Stimulated activated CD8-positive, alpha-beta memory T cell treated with anti-CD3 and anti-CD28 coated beads, Interleukin-4, amount 100 ng/mL, for 48 hours (primary cell): Measurements from ENCODE around the gene ADCK1.
"Not testable (repeated sequence)": the region's sequence is repeated elsewhere in the genome, so short reads cannot be mapped to it uniquely, and the experiment has no call there.

Experiments used
- DNase-seq: peaks from one replicate; pipeline ENCODE4 v3.0.0-alpha.2; 2020

ADCK1 gene

GRCh38 chr14:77903937-77904617 lies 104.2 kb downstream of the ADCK1 start:
- no peak for DNase-seq

GRCh38 chr14:77906446-77906845 lies 106.5 kb downstream of the ADCK1 start:
- no peak for DNase-seq

GRCh38 chr14:77908847-77909246 lies 108.9 kb downstream of the ADCK1 start:
- no peak for DNase-seq

- no peak for DNase-seq
Observed at GRCh38 chr14:77909911-77910310, 110.0 kb downstream of the ADCK1 start.

GRCh38 chr14:77910506-77910905 lies 110.6 kb downstream of the ADCK1 start:
- DNase-seq: no peak

GRCh38 chr14:77911356-77911755 lies 111.4 kb downstream of the ADCK1 start:
- DNase-seq: no peak

GRCh38 chr14:77912754-77913556 lies 113.0 kb downstream of the ADCK1 start:
- no peak for DNase-seq

- no peak for DNase-seq
Observed at GRCh38 chr14:77914073-77914721, 114.3 kb downstream of the ADCK1 start.

GRCh38 chr14:77915390-77915789 lies 115.5 kb downstream of the ADCK1 start:
- DNase-seq: not testable (repeated sequence)

- DNase-seq: no peak
Observed at GRCh38 chr14:77917491-77918201, 117.7 kb downstream of the ADCK1 start.

GRCh38 chr14:77918448-77918847 lies 118.5 kb downstream of the ADCK1 start:
- DNase-seq: no peak

- no peak for DNase-seq
Observed at GRCh38 chr14:77920312-77920711, 120.4 kb downstream of the ADCK1 start.

- no peak for DNase-seq
Observed at GRCh38 chr14:77921818-77922217, 121.9 kb downstream of the ADCK1 start.

- no peak for DNase-seq
Observed at GRCh38 chr14:77923131-77923936, 123.4 kb downstream of the ADCK1 start.

GRCh38 chr14:77924141-77924948 lies 124.4 kb downstream of the ADCK1 start:
- DNase-seq: no peak

GRCh38 chr14:77926942-77927341 lies 127.0 kb downstream of the ADCK1 start:
- DNase-seq: no peak

- DNase-seq: no peak
Observed at GRCh38 chr14:77931441-77931840, 131.5 kb downstream of the ADCK1 start.

- DNase-seq: no peak
Observed at GRCh38 chr14:77936138-77936639, 136.3 kb downstream of the ADCK1 start.

- DNase-seq: no peak
Observed at GRCh38 chr14:77947372-77947771, 147.5 kb downstream of the ADCK1 start.

GRCh38 chr14:77950371-77951063 lies 150.6 kb downstream of the ADCK1 start:
- no peak for DNase-seq
